ENCODE measurements around the gene CFAP70. TPM values are rescaled to one million over a fixed set of nuclear protein-coding genes. Genes with fewer than 3 reads are reported as not detected.

The CFAP70 gene
- total RNA-seq, 1 donor from 2014 or later = 0.86 TPM

DNA sequence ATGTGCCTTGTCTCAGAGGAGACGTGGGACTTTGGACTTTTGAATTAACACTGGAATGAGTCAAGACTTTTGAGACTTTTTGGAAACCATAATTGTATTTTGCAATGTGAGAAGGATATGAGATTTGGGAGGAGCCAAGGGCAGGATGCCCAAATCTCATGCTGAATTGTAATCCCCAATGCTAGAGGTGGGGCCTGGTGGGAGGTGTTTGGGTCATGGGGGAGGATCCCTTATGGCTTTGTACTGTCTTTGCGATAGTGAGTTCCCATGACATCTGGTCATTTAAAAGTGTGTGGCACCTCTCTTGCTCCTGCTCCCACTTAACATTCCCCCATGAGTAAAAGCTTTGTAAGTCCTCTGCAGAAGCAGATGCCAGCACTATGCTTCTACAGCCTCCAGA is 150.8 kb downstream of the CFAP70 start:
- Mint-ChIP-seq H3K27ac (ENCODE audit: unreplicated experiment) (no peak overlapping the region), H3K4me3 (ENCODE audit: unreplicated experiment) (no peak overlapping the region), H3K36me3 (ENCODE audit: unreplicated experiment) (peaks cover 21% of the 10 kb centered on the region), H3K9me3 (ENCODE audit: unreplicated experiment) (peaks cover 5% of the 10 kb centered on the region), H3K4me1 (ENCODE audit: unreplicated experiment) (peaks cover 9% of the 10 kb centered on the region), H3K27me3 (ENCODE audit: unreplicated experiment) (no peaks in the 10 kb centered on the region)
- no peak for DNase-seq (ENCODE audit: extremely low spot score, unreplicated experiment)
- TF ChIP-seq, protein P1, sequence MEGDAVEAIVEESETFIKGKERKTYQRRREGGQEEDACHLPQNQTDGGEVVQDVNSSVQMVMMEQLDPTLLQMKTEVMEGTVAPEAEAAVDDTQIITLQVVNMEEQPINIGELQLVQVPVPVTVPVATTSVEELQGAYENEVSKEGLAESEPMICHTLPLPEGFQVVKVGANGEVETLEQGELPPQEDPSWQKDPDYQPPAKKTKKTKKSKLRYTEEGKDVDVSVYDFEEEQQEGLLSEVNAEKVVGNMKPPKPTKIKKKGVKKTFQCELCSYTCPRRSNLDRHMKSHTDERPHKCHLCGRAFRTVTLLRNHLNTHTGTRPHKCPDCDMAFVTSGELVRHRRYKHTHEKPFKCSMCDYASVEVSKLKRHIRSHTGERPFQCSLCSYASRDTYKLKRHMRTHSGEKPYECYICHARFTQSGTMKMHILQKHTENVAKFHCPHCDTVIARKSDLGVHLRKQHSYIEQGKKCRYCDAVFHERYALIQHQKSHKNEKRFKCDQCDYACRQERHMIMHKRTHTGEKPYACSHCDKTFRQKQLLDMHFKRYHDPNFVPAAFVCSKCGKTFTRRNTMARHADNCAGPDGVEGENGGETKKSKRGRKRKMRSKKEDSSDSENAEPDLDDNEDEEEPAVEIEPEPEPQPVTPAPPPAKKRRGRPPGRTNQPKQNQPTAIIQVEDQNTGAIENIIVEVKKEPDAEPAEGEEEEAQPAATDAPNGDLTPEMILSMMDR (IDR thresholded peaks at IDR 0.05) = no peak

- H3K9me3 Mint-ChIP-seq (ENCODE audit: unreplicated experiment) = peaks cover 5% of the 10 kb centered on the region
- no peak for DNase-seq (ENCODE audit: extremely low spot score, unreplicated experiment)
- peaks cover 9% of the 10 kb centered on the region for H3K4me1 Mint-ChIP-seq (ENCODE audit: unreplicated experiment)
- no peak overlapping the region for H3K4me3 Mint-ChIP-seq (ENCODE audit: unreplicated experiment)
- H3K27me3 Mint-ChIP-seq (ENCODE audit: unreplicated experiment) = no peaks in the 10 kb centered on the region
- H3K27ac Mint-ChIP-seq (ENCODE audit: unreplicated experiment) = no peak overlapping the region
- TF ChIP-seq, protein P1 (IDR thresholded peaks at IDR 0.05) = no peak
- peaks cover 16% of the 10 kb centered on the region for H3K36me3 Mint-ChIP-seq (ENCODE audit: unreplicated experiment)
Measured at GRCh38 chr10:73206385-73206784, 152.3 kb downstream of the CFAP70 start.

GRCh38 chr10:73205890-73206289 is 152.8 kb downstream of the CFAP70 start:
- TF ChIP-seq, protein P1 (IDR thresholded peaks at IDR 0.05) = no peak
- no peaks in the 10 kb centered on the region for H3K27me3 Mint-ChIP-seq (ENCODE audit: unreplicated experiment)
- H3K4me3 Mint-ChIP-seq (ENCODE audit: unreplicated experiment) = no peak overlapping the region
- peaks cover 9% of the 10 kb centered on the region for H3K4me1 Mint-ChIP-seq (ENCODE audit: unreplicated experiment)
- DNase-seq (ENCODE audit: extremely low spot score, unreplicated experiment) = no peak
- H3K36me3 Mint-ChIP-seq (ENCODE audit: unreplicated experiment) = peaks cover 13% of the 10 kb centered on the region
- H3K27ac Mint-ChIP-seq (ENCODE audit: unreplicated experiment) = no peak overlapping the region
- H3K9me3 Mint-ChIP-seq (ENCODE audit: unreplicated experiment) = peaks cover 5% of the 10 kb centered on the region

DNA sequence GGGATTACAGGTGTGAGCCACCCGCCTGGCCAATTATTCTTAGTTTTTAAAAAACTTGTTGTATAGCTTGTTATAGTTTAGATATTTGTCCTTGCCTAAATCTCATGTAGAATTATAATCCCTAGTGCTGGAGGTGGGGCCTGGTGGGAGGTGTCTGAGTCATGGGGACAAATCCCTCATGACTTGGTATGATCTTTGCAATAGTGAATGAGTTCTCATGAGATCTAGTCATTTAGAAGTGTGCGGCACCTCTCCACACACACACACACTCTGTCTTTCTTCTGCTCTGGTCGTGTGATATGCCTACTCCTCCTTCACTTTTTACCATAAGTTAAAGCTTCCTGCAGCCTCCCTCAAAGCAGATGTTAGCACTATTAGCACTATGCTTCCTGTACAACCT is 153.6 kb downstream of the CFAP70 start:
- no peak for DNase-seq (ENCODE audit: extremely low spot score, unreplicated experiment)
- no peaks in the 10 kb centered on the region for H3K27me3 Mint-ChIP-seq (ENCODE audit: unreplicated experiment)
- H3K4me1 Mint-ChIP-seq (ENCODE audit: unreplicated experiment) = peaks cover 6% of the 10 kb centered on the region
- no peak overlapping the region for H3K27ac Mint-ChIP-seq (ENCODE audit: unreplicated experiment)
- H3K4me3 Mint-ChIP-seq (ENCODE audit: unreplicated experiment) = no peak overlapping the region
- TF ChIP-seq, protein P1 (IDR thresholded peaks at IDR 0.05) = no peak
- H3K36me3 Mint-ChIP-seq (ENCODE audit: unreplicated experiment) = peaks cover 17% of the 10 kb centered on the region
- H3K9me3 Mint-ChIP-seq (ENCODE audit: unreplicated experiment) = peaks cover 5% of the 10 kb centered on the region

Other genes with a start within 250 kb of the CFAP70 start
- 2.8 and 3.2 TPM in 2 replicates for gene NUDT13, start 248.4 kb downstream of the CFAP70 start, total RNA-seq
- gene ECD, start 190.9 kb downstream of the CFAP70 start, total RNA-seq = 32.3 and 34.1 TPM in 2 replicates
- gene FAM149B1, start 190.7 kb downstream of the CFAP70 start, total RNA-seq = 21.4 TPM in 2 replicates
- gene DNAJC9, start 111.6 kb downstream of the CFAP70 start, total RNA-seq = 19.3 and 19.6 TPM in 2 replicates
- gene MRPS16, start 106.2 kb downstream of the CFAP70 start, total RNA-seq = 63.5 and 78.6 TPM in 2 replicates
- 83.5 and 93.7 TPM in 2 replicates for gene ANXA7, start 55.2 kb upstream of the CFAP70 start, total RNA-seq
- gene MSS51, start 74.7 kb upstream of the CFAP70 start, total RNA-seq = 2.6 and 2.8 TPM in 2 replicates
- gene PPP3CB, start 137.2 kb upstream of the CFAP70 start, total RNA-seq = 65.5 and 65.6 TPM in 2 replicates
- 9.4 and 11.2 TPM in 2 replicates for gene USP54, start 232.5 kb upstream of the CFAP70 start, total RNA-seq

All from osteocyte (in vitro differentiated cells).